GM18519 (cell line): ENCODE results near the gene NEGR1.
"Not testable (repeated sequence)": the region's sequence is repeated elsewhere in the genome, so short reads cannot be mapped to it uniquely, and the experiment has no call there.

ENCODE experiments used
- ATAC-seq: cut with Tn5 transposase; IDR thresholded peaks from one replicate; pipeline ENCODE4 v1.9.1; 2021; ENCODE audit warnings: mild to moderate bottlenecking, moderate library complexity; ENCODE audit not compliant: unreplicated experiment, low FRiP score

Gene NEGR1

DNA sequence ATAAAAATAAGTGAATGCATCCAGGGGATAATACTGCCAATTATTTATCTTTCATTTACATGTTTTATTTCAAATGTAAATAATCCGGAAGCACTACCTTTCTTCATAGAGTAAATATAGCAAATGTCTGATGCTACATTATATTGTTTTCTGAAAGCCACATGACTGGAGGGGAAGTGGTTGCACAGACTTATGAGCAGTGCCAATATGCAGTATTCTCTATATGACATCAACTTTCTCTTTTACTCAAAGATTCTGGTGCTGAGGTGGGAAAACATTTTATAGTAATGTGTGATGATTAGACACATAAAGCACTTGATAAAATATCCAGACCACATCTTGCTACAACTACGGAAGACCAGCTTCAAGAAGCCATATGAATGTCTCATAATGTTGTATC lies 314.7 kb downstream of the NEGR1 start:
- peak; percentile 77 for ATAC-seq

DNA sequence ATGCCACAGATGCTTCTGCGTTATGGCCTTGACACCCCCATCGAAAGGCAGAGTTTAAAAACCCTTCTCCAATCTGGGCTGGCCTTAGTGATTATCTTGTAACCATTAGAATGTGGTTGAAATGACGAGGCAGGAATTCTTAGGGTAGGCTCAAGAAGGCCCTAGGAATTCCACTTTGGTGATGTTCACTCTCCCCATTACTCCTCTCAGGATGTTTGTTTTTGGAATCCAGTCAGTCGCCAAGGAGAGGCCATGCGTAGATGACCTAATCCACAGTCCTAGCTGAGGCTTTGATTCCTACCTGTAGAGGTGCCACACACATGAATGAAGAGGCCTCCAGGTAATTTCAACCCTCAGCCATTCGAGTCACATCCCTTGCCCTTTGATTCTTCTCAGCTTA lies 318.2 kb downstream of the NEGR1 start:
- no peak for ATAC-seq

DNA sequence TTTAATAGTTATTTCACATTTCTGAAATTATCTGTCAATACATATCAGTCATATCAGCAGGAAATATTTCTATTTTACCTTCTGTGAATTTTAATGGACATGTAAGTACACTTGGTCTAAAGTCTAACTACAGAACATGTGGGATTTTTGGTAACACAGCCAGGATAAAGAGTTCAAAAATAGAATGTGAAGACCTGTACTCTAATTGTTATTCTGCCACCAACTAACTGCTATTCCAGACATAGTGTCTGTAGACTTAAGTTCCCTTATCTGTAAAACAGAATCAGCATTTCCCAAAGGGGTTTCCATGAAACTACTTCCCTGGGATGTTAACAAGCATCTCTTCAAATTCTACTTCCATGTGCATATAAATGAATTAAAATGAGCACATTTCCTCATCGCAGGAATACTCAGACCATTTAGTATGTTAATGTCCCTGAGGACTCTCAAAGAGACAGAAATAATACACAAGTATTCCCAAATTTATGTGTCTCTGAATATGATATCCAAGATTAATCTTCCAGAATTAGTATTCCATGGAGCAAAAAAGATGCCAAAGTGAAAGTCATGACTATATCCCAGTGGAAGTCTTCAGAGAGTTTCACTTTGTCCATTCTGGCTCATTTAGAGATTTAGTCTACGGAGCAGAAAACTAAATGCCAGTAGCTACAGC lies 325.6 kb downstream of the NEGR1 start:
- ATAC-seq: no peak

DNA sequence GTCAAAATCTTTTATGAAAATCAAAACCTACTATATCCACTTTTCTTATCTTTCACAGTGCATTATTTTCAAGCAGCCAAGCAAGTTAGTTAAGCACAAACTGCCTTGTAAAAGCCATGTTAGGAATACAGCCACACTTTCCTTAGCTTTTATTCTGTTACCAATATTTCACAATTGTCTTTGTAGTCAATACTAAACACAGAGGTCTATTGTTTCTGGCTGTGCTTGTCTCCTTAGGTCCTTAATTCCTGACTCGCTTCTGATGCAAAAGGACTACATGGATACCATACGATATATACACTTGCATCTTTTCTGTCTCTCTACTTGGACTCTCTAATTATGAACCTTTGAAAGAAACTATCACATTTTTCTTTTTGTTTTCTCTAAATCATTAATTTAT lies 331.8 kb downstream of the NEGR1 start:
- no peak for ATAC-seq

DNA sequence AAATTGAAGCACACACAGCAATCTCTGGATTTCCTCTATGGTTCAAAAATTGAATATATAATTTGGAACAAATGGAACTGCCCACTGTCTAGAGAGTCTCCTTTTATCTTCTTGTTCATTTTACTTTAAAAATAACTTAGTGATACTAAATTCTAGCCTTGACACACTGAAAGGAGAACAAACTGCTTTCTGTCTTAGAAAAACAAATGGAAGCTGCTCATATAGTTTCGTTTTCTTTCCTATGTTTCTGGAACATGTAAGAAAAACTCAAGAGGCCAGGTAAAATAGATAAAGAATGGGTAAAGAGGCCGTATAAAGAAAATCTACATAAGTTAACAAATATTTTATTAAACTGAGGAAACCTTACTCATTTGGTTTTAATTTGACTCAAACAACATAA lies 332.7 kb downstream of the NEGR1 start:
- no peak for ATAC-seq

DNA sequence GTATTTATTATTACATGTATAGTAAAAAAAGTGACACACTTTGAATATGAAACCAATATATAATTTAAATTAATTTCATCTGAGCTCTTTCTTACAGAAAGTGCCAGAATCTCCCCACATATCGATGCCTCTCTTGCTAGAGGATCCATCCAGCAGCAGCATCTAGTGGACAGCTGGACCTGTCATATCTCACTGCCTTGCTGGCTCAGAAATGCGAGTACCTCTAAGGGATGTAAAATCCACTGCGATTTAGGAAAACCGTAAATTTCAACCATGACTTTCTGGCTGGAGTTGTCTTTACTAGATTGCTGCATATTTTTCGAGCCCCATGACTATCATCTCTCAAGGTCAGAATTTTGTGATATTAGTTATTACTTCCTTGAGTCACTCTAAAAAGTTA lies 333.8 kb downstream of the NEGR1 start:
- no peak for ATAC-seq

DNA sequence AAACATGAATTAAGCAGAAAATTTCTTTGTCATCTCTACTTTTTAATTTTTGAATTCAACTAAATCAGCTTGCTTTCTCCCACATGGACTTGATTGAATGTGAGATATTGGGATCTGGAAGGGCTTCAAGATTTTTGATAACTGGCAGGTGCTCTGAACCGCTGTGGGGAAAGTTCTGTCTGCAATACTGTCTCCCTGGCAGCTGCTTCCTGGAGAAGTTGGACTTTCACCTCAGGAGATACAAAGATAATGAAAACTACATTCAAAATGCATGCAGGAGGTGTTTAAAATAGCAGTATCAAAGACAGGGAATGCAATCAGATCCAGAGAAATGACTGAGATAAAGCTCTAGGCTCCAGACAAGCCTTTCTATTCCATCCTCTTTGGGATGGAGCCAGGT lies 338.3 kb downstream of the NEGR1 start:
- ATAC-seq: no peak

DNA sequence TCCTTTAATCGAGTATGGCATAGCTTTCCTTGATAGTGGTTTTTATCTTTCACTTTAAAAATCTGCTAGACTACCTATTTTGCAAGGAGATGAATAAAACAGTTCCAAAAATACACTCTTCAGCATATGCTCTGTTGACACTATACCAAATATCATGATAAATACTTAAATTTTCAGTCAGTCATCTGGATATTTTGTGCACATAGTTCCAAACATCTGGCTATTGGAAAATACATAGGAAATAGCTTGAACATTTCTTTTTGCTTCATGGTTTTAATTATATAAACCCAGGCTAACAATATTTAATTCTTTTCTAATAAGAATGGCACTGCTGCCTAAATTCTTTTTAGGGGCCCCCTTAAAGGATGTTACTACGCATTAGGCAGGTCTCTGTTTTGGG lies 342.1 kb downstream of the NEGR1 start:
- ATAC-seq: no peak

DNA sequence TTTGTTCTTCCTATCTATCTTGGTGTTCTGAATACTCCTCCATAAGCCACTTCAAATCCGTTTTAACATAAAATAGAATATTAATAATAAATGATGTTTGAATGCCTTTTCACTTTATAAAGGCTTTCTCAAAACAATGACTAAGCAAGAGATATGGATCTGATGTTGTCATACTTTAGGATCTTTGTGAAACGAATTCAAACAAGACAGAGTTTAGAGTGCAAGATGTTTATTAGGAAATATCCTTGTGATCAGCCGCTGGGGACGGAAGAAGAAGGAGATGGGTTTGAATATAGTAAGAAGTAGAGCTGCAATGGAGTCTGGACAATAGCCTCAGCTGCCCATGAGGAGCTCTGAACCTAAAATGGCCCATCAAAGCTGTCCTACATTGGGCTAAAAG lies 351.8 kb downstream of the NEGR1 start:
- no peak for ATAC-seq

DNA sequence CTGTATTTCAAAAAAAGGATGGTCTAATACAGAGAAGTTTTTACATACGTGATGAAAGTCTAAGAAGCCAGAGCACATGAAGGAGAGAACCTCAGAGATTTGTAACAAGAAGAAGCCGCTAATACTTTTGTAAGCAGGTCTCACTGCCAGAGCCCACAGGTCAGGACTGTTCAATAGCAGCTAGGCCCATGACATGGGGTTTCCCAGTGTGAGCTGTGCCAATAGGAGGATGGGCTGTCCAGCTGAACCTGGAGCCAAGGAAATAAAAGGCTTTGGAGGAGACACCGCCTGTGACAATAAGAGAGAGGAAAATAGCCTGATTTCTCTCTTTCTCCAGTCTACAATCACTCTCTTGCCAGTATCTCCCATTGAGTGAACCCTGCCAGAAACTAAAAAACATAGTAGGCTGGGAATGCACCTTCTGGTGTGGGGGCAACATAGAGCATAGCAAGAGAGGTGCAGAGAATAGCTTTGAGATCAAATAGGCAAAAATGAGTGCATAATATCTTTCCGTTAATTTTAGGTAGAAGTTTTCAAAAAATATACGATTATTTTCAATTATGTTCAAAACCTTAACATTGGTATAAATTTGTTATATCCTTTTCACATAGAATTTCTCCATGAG lies 360.3 kb downstream of the NEGR1 start:
- no peak for ATAC-seq

DNA sequence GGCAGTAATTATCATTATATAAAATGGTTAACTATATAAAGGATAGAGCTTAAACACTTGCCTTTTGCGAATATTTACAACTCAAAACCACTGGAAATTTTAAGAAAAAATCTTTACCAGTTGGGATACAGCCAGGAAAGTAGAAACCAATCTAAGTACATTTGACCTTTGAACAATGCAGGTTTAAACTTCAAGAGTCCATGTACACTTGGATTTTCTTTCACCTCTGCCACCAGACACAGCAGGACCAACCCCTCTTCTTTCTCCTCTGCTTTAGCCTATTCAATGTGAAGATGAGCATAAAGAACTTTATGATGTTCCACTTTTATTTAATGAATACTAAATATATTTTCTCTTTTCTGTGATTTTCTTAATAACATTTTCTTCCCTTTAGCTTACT lies 361.1 kb downstream of the NEGR1 start:
- ATAC-seq: no peak

DNA sequence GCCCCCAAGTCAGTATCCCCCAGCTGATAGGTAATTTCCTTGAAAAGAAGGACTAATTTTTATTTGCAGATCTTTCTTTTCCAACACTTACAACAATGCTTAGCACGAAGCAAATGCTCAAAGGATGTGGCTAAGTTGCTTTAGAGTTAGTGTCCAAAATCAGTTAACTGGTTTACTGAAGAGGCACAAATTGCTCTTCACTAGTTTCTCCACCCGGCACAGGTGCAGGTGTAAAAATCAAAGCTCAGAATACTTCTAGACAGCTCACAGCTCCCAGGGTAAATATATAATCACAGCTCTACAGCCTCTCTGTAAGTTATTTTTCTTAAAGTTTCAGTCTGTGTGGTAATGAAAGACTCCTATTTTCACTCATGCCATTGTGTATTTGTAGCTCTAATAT lies 361.8 kb downstream of the NEGR1 start:
- no peak for ATAC-seq

DNA sequence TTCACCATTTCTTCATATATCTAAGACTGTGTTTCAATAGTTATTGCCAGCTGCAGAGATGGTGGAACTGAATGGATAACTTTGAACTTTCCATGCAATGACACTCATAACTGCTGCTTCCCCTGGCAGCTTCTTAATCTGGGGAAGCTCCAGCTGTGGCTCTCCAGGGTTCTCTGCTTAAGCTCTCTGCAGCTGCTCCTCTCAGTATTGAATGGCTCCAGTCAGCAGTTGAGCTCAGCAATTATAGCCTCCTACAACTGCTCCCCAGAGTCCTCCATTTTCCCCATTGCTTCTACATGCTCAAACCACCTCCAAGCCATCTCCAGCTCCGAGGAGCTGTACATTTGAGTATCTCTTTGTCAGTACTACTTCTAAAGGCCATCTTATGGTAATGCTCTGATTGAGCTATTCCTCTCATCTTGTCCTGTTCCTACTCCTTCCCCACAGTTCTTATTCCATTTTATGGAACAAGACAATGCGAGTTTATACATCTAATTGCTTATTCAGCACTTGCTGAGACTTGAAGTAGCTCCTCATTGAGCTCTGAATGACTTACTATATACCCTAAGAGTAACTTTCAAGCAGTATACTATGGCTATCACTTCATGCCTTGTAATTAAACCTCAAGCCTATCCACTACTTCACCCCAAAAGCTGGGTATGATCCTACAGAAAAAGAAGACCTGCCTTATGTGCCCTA lies 362.4 kb downstream of the NEGR1 start:
- ATAC-seq: no peak

DNA sequence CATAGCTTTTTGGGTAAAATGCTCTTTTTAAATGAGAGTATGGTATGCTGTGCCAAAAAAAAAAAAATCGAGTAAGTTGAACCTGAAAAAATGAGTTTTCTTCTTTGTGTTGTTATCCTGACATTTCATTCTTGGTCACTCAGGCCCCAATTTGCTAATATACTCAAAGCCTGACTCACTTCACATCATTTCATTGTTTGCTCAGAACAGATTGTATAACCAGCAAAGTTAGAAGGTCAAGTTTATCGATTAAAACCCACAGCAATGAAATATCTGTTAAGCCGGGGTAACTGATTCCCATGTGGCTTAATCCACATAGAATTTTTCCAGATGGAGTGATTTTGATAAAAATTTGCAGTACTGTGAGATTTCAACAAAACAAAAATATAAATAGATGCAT lies 363.7 kb downstream of the NEGR1 start:
- ATAC-seq: no peak

DNA sequence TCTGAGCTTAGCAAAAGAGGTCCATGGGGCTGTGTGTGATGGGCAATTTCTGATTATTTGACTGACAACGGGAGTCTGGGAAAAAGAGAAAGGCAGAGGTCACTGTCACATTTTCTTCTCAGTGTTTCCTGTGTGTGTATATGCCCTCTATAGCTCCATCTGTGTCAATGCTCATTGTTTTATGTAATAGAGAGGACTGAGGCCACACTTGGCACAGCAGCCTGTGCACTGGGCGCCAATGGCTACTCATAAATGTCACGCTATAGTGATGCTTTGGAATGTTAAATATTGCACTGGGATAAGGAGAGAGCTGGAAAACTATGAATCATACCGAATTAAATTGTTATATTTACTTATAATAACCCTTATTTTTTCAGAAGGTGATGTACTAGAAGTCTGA lies 365.4 kb downstream of the NEGR1 start:
- no peak for ATAC-seq

DNA sequence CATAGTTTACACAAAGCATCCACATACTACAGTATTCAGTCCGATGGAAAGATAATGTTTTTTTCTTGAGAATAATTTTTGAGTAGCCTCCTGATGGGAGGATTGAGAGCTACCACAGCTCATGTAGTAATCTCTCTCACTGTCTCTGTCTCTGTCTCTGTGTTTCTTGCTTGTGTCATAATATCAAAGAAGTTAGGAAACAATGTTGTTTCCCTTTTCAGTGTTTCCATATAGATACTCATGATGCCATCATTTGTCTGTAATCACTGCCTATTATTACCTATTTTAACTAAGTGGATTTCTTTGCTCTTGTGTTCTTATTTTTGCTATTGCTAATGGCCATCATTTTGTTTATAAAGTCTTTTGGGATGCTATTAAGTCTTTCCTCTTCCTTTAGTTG lies 367.7 kb downstream of the NEGR1 start:
- ATAC-seq: no peak

DNA sequence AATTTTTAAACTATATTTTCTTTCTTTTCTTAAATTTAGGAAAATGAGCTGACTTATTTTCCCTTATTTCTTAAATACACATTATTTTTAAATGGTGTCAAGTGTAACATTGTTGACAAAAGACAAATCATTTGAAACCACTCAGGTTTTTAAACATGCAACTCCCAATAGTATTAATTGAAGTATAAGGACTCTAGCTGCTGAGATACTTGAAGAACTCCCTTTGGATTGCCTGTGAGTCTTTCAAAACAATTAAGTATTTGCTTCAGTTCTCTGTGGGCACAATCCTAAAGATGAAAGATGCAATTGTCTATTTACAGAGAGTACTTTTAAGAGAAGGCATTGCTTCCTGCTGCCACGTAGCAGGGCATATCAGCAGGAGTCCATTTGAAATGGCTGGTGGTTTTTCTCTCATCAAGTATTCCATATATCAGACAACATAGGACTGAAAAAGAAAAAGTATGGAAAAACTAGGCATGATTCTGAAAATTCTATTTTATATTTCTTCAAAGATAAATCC lies 373.4 kb downstream of the NEGR1 start:
- no peak for ATAC-seq

DNA sequence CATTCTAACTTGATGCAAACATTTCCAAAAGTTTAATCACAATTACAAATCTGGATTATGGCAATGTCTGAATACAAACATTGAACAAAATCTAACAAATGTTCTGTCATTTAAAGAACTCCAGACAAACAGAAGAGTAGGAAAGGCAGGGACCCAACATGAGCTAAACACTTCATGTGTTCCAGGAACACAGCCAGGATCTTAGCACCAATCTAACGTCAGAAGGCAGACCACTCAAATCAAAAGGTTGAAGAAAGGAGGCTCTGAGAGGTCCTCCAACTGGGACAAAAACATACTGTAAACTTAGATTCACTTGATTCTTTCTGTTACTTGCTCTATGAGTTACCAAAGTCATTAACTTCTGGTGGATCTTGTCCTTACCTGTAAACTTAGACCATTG lies 374.0 kb downstream of the NEGR1 start:
- ATAC-seq: no peak

DNA sequence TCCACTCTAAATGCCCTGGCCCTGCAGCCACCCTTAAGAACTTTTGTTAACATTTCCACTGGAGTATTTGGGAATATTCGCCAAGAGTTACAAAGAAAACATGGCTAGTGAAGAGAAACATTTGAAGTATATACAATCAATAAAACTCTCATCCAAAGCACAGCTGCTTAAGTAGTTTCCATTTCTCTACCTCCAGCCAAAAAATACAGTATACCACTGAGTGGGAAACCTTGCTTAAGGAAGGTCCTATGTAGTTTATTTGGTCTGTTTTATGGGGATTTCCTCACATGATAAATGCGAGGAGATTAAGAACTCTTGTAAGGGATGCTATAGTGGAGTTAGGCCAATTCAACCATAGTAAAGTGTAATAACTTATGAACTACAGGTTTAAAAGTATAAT lies 382.5 kb downstream of the NEGR1 start:
- no peak for ATAC-seq

DNA sequence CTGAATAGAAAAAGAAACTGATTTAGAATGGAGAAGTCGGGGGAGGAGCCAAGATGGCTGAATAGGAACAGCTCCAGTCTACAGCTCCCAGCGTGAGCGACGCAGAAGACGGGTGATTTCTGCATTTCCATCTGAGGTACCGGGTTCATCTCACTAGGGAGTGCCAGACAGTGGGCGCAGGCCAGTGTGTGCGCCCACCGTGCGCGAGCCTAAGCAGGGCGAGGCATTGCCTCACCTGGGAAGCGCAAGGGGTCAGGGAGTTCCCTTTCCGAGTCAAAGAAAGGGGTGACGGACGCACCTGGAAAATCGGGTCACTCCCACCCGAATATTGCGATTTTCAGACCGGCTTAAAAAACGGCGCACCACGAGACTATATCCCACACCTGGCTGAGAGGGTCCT lies 394.2 kb downstream of the NEGR1 start:
- not testable (repeated sequence) for ATAC-seq

DNA sequence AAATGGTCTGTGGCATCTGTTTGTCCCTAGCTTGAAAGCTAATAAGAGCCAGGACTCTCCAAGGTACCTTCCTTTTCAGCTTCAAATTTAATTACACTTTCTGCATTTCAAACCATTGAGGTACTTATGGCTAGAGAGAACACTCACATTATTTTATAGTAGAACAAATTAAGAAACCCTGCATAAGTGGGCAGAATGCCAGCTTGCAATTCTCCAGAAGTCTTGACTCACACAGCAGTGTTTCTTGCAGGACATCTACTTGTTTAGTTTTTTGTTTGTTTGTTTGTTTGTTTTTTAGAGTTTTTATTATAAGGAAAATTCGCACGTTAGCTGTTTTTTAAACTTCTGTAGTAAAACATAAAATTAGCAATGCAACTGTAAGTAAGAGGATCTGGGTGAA lies 397.2 kb downstream of the NEGR1 start:
- no peak for ATAC-seq

DNA sequence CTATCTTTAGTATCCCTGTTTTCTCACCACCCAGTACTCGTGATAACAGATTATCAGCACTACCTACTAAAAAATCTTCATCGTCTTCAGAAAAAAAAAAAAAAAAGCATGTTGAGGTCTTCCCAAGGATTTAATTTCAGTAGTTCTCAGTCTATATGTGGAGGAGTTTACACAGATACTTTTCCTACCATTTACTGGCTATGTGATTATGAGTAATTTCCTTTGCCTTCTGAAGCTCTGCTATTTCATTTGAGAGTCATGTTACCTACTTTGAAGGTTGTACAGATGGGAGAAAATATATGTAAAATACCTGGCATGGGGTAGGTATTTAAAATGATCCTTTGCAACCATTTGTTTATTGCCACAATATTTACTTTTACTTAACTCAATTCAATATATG lies 399.7 kb downstream of the NEGR1 start:
- no peak for ATAC-seq
